KMS-11 (cell line): ENCODE measurements around the gene LYSET.

Experiments used
- H2AFZ ChIP-seq: fragments of 200-600 bp; sonication (generic); 2 replicates; pipeline ENCODE4 v1.6.1; 2016; ENCODE audit warnings: antibody characterized with exemption, mixed run types, low read depth
- H3K27ac ChIP-seq: fragments of 200-600 bp; sonication (generic); 2 replicates; pipeline ENCODE4 v1.6.1; 2016; ENCODE audit warnings: mild to moderate bottlenecking, mixed run types
- H3K27me3 ChIP-seq: fragments of 200-600 bp; sonication (generic); 2 replicates; pipeline ENCODE4 v1.6.1; 2017; ENCODE audit warnings: mild to moderate bottlenecking, low read depth, mixed run types, moderate library complexity; ENCODE audit not compliant: insufficient read depth
- H3K36me3 ChIP-seq: fragments of 200-600 bp; sonication (generic); 2 replicates; pipeline ENCODE4 v1.6.1; 2017; ENCODE audit warnings: mild to moderate bottlenecking, mixed run types; ENCODE audit not compliant: insufficient read depth
- H3K4me1 ChIP-seq: fragments of 200-600 bp; sonication (generic); 2 replicates; pipeline ENCODE4 v1.6.1; 2016; ENCODE audit warnings: mild to moderate bottlenecking, low read depth, mixed run types; ENCODE audit not compliant: poor library complexity, severe bottlenecking
- H3K4me2 ChIP-seq: fragments of 200-600 bp; sonication (generic); 2 replicates; pipeline ENCODE4 v1.7.0; 2016; ENCODE audit warnings: mild to moderate bottlenecking, mixed run types
- H3K4me3 ChIP-seq: fragments of 200-600 bp; sonication (generic); IDR thresholded peaks from 2 replicates; pipeline ENCODE4 v1.6.1; 2017; ENCODE audit warnings: low read depth, low read length, mixed read lengths; ENCODE audit not compliant: insufficient read depth
- H3K79me2 ChIP-seq: fragments of 200-600 bp; sonication (generic); 2 replicates; pipeline ENCODE4 v1.6.1; 2016; ENCODE audit warnings: low read depth, mixed run types; ENCODE audit not compliant: insufficient read depth
- H3K9ac ChIP-seq: fragments of 200-600 bp; sonication (generic); 2 replicates; pipeline ENCODE4 v1.6.1; 2016; ENCODE audit warnings: mild to moderate bottlenecking, mixed run types
- H4K20me1 ChIP-seq: fragments of 200-600 bp; sonication (generic); 2 replicates; pipeline ENCODE4 v1.6.1; 2016; ENCODE audit warnings: mild to moderate bottlenecking, mixed run types; ENCODE audit not compliant: insufficient read depth
- TF ChIP-seq, protein P1 (sequence below): fragments of 200-600 bp; sonication (generic); conservative IDR thresholded peaks from 2 replicates; pipeline ENCODE4 v1.6.1; 2017; ENCODE audit warnings: low read depth, mild to moderate bottlenecking, antibody characterized with exemption, low read length, moderate library complexity, mixed read lengths

LYSET gene

DNA sequence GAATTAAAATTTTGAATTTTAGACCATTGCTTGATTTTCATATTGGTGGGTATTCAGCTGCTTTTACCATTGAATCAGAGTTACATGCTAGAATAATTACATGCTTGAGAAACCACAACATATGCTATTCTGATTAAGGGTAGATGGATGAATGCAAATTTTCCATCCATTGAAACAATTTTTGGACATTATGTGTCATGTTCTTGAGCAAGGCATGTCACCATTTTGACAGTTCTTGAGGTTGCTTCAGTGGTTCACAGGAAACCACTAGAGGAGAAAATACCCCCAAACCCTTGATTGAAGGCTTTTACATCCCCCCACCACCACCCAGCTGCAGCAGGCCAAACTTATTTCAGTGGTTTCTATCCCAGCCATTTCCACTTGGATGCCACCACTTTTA is 35.4 kb downstream of the LYSET start:
- H3K9ac ChIP-seq: no peak overlapping the region
- H3K36me3 ChIP-seq: no peaks in the 10 kb centered on the region
- H3K4me3 ChIP-seq: no peak overlapping the region
- no peak overlapping the region for H3K27ac ChIP-seq
- TF ChIP-seq, protein P1, sequence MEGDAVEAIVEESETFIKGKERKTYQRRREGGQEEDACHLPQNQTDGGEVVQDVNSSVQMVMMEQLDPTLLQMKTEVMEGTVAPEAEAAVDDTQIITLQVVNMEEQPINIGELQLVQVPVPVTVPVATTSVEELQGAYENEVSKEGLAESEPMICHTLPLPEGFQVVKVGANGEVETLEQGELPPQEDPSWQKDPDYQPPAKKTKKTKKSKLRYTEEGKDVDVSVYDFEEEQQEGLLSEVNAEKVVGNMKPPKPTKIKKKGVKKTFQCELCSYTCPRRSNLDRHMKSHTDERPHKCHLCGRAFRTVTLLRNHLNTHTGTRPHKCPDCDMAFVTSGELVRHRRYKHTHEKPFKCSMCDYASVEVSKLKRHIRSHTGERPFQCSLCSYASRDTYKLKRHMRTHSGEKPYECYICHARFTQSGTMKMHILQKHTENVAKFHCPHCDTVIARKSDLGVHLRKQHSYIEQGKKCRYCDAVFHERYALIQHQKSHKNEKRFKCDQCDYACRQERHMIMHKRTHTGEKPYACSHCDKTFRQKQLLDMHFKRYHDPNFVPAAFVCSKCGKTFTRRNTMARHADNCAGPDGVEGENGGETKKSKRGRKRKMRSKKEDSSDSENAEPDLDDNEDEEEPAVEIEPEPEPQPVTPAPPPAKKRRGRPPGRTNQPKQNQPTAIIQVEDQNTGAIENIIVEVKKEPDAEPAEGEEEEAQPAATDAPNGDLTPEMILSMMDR: no peak
- no peaks in the 10 kb centered on the region for H4K20me1 ChIP-seq
- H3K27me3 ChIP-seq: no peaks in the 10 kb centered on the region
- H2AFZ ChIP-seq: no peak overlapping the region
- no peaks in the 10 kb centered on the region for H3K4me1 ChIP-seq
- H3K4me2 ChIP-seq: no peak overlapping the region
- no peaks in the 10 kb centered on the region for H3K79me2 ChIP-seq

DNA sequence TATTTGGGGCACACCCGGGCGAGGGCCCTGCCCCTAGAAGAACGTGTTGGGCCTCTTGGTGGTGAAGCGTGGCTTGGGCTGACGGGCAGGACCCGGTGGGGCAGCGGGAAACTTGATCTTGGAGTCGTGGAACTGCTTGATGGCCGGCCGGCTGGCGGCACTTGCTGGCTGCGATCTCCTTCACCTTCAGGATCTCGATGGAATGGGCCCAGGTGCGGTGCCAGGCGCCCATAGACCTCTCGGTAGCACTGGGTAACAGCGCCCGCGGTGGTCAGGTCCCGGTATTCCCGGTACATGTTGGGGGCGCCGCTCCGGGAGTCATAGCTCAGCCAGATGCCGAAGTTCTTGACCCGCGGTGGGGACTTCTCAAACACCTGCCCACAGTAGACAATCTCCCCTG is 38.4 kb downstream of the LYSET start:
- Histone ChIP-seq H3K79me2 (no peaks in the 10 kb centered on the region), H2AFZ (no peak overlapping the region), H3K9ac (no peak overlapping the region), H4K20me1 (no peaks in the 10 kb centered on the region), H3K4me3 (no peak overlapping the region), H3K4me1 (no peaks in the 10 kb centered on the region), H3K4me2 (no peak overlapping the region), H3K27me3 (no peaks in the 10 kb centered on the region), H3K36me3 (no peaks in the 10 kb centered on the region), H3K27ac (no peak overlapping the region)
- TF ChIP-seq, protein P1: no peak

DNA sequence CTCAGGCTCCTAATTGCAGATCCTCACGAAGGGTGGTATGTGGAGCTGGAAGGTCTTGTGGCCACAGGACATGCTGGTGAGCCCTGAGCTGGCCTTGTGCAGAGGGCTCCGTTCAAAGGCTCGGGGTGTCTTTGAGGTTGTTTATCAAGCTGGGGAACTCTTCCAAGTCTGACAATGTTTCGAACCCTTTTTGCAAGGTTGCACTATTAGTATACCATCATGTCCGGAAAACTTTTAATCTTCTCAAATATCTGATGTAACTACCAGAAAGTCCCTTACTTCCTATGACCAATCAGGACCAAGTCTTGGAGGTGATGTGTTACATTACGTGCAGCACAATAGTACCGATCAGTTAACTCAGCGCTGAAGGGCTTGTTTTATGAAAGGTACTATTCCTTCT is 43.4 kb downstream of the LYSET start:
- Histone ChIP-seq H3K79me2 (no peaks in the 10 kb centered on the region), H3K27ac (no peak overlapping the region), H4K20me1 (no peaks in the 10 kb centered on the region), H3K4me3 (no peak overlapping the region), H3K4me1 (no peaks in the 10 kb centered on the region), H3K36me3 (no peaks in the 10 kb centered on the region), H3K27me3 (no peaks in the 10 kb centered on the region), H3K4me2 (no peak overlapping the region), H2AFZ (no peak overlapping the region), H3K9ac (no peak overlapping the region)
- TF ChIP-seq, protein P1: no peak

DNA sequence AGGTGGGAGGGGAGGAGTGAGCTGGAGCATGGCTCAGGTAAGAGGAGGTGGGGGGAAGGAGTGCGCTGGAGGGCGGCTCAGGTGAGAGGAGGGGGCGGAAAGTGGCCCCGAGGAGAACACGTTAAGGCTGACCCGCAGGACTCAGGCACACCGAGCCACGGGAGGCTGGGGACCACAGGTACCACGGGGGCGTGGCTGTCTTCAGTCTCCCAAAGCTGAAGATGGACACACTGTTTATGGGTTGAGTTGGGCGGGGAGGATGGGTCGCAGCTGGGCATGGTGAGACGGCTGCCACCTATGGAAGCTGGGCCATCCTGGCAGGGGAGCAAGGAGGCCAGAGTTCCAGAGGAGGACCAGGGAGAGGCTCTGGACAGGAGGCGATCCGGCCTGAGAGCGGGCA is 45.4 kb downstream of the LYSET start:
- Histone ChIP-seq H4K20me1 (no peaks in the 10 kb centered on the region), H3K4me3 (no peak overlapping the region), H3K4me1 (no peaks in the 10 kb centered on the region), H3K27me3 (no peaks in the 10 kb centered on the region), H3K27ac (no peak overlapping the region), H2AFZ (no peak overlapping the region), H3K4me2 (no peak overlapping the region), H3K79me2 (no peaks in the 10 kb centered on the region), H3K9ac (no peak overlapping the region), H3K36me3 (no peaks in the 10 kb centered on the region)
- TF ChIP-seq, protein P1: no peak
